GM18526 (cell line): ENCODE results near the gene PDRG1.

Experiments
- POLR2A ChIP-seq: IDR thresholded peaks from 3 replicates; pipeline ENCODE4 v1.6.1; 2011; ENCODE audit not compliant: insufficient read length; ENCODE audit errors: extremely low read depth

The PDRG1 gene

DNA sequence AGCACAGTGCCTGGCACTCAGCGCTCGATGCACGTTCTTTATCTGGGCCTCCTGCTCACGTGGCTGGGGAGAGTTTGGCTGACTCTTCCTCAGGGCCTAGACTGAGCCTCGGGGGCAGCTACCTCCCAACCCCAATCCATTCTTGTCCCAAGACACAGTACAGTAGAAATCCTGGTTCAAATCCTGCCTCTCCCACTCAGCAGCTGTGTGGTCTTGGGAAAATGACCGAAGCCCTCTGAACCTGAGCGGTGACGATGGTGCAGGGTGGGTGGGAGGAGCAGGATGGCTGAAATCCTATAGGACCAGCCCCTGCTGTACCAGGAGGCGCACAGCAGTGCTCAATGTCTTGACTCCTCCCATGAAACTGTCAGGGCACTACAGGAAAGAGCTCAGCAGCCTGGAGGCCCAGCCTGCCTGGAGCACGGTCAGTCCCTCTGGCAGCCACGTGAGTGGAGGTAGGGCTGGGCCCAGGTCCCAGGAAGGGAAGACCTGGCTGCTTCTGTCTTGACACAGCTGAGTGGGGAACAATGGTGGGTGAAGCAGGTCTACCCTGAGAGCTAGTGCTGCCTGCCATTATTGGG, 31.5 kb downstream of the PDRG1 start:
- TF ChIP-seq POLR2A = no peak

DNA sequence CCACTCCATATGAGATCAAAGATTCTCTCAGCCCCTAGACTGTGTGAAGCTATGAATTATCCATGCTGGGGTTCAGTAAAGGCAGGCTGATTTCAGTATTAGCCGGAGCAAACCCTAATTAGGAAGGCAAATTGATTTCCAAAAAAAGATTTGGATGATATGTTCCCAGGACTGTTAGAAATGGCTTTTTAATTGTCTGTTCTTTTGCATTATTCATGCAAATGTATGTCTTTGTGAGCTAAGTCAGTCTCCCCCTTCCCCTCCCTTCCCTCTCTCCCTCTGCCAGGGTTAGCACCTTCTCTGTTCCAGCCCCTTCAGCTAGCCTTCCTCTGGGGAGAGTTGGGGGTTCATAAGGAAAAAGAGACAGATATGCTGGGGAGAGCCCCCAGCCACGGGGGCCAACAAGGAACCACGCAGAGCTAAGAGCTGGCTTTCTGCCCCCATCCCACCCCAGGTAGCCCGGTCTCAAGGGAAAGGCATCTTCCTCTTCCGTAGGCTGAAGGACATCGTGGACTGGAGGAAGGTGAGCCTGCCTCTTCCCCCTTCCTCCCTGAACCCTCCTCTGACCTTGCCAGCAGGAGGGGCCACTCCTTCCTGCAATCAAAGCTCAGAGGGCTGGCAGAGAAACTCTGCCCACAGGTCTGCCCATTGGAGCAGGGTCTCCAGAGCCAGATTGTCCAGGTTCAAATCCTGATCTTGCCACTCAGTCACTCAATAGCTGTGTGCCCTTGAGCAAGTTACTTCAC, 32.3 kb downstream of the PDRG1 start:
- no peak for TF ChIP-seq POLR2A

DNA sequence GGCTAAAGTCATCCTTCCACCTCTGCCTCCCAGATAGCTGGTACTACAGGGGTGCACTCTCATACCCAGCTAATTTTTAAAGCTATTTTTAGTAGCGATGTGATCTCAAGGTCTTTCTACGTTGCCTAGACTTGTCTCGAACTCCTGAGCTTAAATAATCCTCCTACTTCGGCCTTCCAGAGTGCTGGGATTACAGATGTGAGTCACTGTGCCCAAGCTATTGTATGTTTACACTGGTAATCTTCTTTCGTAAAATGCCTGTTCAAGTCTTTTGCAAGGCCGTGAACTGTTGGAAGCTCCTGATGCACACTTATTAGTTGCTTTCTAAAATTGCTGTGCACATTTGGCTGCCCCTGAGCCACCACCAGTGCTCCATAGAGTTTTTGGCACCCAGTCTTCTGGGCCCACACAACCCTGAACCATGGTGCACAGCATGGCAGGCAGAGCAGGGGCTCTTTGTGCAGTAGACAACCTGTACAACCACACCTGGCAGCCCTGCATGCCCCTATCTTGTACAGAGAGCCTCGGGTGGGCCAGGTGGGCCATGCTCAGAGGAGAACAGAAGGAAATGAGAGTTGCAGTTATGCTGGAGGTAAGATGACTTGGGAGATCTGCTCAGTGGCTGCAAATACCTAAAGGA, 33.3 kb downstream of the PDRG1 start:
- TF ChIP-seq POLR2A = no peak

DNA sequence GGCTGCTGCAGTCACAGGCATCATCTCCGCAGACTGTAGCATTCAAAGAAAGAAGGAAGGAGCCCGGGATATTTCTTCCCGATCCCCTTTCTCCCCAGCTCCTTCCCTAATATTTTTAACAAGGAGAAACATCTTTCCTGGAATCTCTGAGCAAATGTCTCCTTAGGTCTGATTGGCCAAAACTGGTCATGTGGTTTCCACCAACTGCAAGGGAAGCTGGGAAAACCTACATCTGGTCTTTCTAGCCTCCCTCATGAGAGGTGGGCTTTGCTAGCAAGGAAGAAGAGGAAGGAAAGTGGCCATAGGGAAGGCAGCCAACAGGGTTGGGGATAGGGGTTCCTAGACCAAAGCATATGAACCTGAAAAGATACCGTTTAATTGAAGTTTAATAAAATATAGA, 35.1 kb downstream of the PDRG1 start:
- TF ChIP-seq POLR2A = no peak

DNA sequence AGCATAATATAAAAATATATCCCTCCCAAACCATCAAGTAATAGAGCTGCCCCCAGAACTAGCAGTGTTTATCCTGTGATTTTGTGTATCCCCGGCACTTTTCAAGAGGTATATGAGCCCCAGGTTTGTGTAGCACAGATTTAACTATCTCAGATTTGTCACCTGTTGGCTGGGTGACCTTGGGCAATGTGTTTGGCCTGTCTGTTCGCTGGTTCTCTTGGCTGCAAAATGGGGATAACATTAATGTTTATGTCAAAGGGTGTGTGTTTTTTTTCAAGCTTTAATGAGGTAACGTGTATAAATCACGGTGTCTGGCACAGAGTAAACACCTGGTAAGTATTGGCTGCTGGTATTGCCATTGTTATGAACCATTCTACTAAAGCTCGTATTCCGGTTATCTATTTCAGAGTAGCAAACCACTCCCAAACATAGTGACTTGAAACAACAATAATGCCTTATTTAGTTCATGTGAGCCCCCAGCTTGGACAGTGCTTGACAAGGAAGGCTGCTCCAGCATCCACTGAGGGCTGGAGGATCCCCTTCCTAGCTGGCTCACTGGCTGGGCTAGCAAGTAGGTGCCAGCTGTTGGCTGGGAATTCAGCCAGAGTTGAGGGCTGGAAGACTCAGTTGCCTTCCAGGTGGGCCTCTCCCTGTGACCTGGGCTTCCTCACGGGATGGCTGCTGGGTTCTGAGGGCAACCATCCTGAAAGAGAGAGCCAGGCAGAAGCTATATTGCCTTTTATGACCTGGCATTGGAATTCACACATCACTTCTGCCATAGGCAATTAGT, 36.2 kb downstream of the PDRG1 start:
- no peak for TF ChIP-seq POLR2A

DNA sequence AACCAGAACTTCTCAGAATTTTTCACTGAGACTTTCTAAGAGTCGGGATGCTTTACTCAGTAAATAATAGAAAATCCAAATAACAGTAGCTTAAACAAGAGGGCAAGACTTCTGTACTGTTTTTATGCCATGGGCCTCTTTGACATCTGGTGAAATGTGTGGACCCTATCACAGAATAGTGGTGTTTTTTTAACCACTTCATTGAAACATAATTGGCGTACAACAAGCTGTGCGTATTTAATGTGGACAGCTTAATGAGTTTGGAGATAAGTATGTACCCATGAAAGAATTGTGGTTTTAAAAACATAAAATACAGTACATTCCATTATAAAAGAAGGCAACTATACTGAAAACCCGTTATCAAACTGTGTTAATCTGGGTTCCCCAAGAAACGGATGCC, 37.7 kb downstream of the PDRG1 start:
- no peak for TF ChIP-seq POLR2A

DNA sequence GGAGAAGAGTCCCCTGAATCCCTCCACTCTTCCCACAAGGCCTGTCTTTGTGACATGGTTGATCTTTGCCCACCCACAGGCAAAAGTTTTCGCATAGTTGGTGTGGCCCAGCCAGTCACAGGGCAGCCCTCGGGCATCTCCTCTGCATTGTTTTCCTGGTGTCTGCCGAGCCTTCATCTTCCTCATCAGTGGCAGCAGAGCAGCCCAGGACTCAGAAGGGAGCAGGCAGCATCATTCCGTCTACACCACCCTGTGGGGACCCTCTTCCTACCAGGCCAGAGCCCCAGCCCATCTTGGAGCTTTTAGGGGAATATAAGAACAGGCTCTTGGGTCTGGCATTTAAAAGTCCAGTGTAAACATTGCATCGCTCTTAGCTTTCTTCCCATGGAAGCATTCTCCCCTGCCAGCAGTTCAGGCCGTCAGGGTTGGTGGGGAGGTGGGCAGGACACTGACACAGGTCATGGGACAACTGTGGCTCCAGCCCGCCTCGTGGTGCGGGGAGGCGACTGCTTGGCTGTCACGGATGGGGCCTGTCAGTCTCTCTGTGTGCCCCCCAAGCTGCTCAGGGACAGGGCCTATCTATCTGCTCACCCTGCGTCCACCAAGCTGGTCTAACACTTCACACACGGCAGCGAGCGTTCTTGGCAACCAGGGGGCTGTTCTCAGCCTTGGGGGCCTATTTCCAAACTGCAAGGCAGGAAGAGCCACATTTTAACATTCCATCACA, 38.3 kb downstream of the PDRG1 start:
- TF ChIP-seq POLR2A = no peak

DNA sequence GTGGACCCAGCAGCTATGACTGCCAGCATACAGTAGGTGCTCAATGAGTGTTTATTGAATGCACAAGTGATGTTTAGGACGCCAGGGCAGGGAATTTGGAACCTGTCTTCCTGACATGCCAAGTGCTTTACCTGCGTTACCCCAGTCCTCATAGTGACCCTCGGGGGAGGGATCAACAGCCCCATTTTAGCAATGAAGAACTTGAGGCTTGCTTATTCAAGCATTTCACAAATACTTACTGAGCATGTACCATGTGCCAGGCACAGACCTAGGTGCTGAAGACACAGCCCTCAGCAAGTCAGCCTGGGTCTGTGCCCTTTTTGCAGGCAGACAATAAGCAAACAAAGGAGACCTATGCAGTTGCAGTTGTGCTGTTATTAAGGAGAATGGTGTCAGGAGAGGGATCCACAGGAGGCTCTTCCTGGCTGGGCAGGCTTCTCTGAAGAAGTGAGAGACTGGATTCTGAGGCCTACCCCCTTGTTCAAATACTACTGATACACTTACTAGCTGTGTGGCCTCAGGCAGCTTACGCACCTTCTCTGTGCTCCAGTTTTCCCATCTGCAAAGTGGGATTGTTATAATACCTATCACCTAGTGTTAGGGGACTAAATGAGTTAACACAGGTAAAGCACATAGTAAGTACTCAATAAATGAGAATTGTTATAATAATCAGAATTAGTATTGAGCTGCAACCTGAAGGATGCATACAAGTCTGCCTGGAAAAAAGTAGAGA, 41.6 kb downstream of the PDRG1 start:
- TF ChIP-seq POLR2A = no peak

DNA sequence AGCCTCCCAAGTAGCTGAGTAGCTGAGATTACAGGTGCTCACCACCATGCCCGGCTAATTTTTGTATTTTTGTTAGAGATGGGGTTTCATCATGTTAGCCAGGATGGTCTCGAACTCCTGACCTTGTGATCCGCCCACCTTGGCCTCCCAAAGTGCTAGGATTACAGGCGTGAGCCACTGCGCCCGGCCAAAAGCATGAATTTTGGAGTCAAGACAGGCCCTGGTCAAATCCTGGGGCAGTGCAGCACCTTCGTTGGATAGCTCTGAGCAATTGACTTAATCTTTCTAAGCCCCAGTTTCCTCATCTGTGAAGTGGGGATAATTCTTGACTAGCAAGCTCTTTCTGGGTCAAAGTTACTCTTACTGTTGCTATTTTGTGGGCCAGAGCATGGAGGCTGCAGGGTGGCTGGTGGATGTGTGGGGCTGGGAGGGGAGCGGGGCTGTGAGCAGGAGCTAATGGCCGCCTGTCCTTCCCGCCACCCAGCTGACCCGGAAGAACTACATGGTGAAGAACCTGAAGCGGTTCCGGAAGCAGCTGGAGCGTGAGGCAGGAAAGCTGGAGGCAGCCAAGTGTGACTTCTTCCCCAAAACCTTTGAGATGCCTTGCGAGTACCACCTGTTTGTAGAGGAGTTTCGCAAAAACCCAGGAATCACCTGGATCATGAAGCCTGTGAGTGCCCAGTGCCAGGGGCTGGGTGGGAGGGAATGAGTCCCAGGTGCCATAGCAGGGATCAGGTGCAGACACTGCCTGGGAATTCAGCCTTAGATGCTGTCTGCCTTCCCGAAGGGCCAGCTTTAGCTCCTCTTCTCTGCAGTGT, 42.4 kb downstream of the PDRG1 start:
- no peak for TF ChIP-seq POLR2A

DNA sequence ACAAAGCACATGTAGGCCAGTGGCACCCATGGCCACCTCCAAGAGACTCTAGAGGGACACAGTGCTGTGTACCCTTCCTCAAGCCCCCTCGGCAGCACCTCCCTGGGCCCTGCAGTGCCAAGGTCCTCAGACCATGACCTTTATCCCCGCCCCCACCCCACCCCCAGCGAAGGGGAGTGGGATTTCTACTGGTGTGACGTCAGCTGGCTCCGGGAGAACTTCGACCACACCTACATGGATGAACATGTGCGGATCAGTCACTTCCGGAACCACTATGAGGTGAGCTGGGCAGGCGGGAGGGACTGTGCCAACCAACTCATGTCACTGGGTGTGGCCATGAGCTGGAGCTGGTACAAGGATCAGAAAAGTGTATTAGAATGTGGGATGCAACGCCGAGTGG, 43.4 kb downstream of the PDRG1 start:
- no peak for TF ChIP-seq POLR2A

DNA sequence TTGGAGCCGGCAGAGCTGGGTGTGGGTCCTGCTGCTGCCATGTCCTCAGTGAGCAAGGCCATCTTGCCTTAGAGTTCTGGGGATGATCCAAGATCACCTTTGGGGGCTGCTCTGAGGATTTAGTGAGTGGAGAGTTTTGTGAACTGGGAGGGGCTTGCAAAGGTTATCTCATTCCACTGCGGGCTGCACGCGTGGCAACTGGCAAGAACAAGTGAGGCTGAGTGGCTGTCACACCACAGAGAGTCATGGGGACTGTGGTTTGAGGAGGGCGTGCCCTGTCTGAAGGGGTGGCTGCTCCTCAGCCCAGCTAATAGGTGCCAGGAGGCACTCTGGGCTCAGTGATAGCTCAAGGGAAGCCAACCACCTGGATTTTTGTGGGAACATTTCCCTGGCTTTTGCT, 43.8 kb downstream of the PDRG1 start:
- no peak for TF ChIP-seq POLR2A

DNA sequence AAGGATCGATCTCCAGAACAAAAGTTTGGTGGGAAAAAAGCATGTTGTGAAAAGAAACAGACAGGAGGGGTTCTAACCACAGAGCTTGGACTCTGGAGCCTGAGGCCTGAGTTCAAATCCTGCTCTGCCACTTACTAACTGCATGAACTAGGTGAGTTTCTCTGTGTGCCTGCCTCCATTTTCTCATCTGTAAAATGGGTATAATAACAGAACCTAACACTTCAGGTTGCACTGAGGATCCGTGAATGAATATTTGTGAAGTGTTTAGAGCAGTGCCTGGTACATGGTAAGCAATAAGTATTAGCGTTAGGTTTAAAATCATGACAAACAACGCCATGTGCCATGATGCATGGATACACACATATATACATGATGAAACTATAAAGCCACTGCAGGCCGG, 44.8 kb downstream of the PDRG1 start:
- no peak for TF ChIP-seq POLR2A

DNA sequence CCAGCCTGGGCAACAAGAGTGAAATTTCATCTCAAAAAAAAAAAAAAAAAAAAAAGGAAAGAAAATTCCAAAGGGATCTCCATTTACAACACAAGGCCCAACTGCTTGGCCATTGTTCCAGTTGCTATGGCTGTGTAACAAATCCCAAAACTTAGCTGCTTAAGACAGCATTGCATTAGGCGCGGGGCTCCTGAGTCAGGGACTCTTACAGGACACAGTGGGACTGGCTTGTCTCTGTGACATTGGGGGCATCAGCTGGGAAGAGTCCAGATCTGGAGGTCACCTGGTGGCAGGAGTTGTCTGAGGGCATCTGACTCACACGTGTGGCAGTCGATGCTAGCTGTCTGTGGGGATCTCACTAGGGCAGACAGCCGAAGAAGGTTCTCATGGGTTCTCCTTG, 45.8 kb downstream of the PDRG1 start:
- no peak for TF ChIP-seq POLR2A
